Stromal cell of bone marrow (primary cell): ENCODE measurements around the gene GAB3.
"Not testable (repeated sequence)": the region's sequence is repeated elsewhere in the genome, so short reads cannot be mapped to it uniquely, and the experiment has no call there.

Experiments
- DNase-seq: peaks from one replicate; pipeline ENCODE4 v3.0.0-alpha.2; 2012; ENCODE audit warnings: low read depth

Gene GAB3

GRCh38 chrX:154719132-154719675, 31.7 kb downstream of the GAB3 start:
- no peak for DNase-seq

DNA sequence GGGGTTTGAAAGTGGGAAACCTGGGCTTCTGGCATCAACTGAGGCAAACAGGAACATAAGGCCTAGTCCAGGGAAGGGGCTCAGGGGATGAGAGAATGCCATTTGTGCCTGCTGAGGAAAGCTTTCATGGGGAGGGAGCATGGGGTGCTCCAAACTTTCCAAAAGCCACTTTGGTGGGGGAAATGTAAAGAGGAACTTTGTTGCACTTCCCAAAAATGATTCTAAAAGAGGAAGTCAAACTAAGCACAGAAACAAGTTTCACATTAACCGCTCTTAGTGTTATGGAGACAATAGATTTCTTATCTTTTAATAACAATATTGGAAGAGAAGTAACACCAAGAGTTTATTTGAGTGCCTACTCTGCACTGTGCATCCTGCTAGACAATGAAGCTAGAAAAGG, 32.3 kb downstream of the GAB3 start:
- DNase-seq: no peak

GRCh38 chrX:154717824-154718223, 33.1 kb downstream of the GAB3 start:
- DNase-seq: no peak

- no peak for DNase-seq
These were observed 35.1 kb downstream of the GAB3 start for GRCh38 chrX:154715825-154716224.

DNA sequence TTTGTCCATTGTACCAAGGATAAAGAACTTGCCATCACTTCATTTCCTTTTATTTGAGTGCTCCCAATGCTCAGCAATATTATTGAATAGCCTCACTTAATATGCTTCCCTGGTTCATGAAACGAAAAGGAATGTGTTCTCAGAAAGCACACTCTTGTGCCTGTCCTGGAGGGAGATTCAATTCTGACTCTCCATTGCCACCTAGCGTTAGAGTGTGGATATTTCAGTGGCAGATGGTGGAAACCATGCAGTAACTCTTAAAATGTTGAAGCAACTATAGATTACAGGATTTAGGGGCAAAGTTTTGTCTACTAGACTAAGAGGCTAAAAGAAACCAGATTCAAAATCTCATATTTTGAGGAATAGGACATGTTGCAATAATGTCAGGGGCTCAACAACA, 36.0 kb downstream of the GAB3 start:
- DNase-seq: no peak

GRCh38 chrX:154712781-154713740, 37.8 kb downstream of the GAB3 start:
- no peak for DNase-seq

DNA sequence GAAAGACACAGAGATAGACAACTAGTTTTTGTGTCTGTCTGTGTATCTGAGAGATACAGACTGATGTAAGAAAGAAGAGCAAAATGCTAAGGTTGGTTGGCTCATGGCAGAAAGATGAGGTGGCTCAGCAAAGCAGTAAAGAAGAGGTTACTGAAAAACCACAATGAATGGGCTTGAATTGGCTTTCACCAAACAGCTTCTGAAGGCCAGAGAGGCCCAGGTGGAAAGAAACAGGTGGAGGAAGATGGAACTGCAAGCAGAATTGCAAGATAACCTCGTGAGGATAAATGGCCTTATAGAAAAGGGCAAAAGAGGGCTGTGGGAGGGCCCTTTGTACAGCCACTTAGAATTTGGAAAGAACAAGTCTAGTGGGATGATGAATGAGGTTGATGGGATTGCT, 39.6 kb downstream of the GAB3 start:
- no peak for DNase-seq

DNA sequence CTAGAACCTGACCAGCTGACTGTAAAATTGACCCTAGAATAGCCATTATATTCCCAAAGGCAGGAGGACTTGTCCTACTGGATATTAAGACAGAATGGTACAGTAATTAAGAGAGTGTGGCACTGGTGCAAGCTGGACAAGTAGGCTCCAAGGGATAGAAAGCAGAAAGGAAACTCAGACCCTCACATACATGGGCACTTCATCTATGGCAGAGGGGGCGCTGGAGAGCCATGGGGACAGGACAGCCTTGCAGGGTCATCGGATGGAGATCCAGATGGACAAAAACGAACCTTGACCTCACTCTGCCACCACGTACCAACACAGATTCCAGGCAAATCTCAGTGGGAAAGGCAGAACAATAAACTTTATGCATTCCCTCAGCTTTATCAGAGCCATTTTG, 40.6 kb downstream of the GAB3 start:
- DNase-seq: no peak

DNA sequence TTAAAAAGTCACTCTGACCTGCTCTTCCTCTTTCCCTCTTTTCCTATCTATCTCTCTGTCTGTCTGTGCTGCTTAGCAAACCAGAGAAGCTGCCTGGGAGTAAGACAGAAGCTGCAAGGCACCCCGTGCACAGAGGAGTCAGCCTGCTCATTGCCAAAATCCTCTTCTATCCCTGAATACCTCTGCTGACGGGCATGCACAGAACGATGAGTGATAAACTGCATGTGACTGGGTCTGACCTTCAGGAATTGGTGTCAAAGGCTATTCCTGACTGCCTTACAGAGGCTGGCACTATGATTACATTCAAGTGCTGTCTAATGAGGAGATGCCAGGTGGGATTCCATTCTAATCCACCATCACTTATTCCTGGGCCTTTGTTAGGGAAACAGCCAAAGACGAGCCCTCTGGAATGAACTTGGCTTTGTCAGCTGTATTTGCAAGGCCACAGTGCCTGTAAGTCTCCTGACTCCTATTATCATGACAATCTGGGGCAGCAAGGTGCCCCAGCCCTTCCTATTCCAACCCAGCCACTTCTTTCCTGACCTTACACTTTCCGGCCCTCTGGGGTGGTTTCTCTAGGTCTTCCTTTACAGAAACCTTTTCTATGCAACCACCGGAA, 52.1 kb downstream of the GAB3 start:
- DNase-seq: no peak

GRCh38 chrX:154696676-154697045, 54.2 kb downstream of the GAB3 start:
- no peak for DNase-seq

- DNase-seq: peak; percentile 67
These were observed 54.8 kb downstream of the GAB3 start for GRCh38 chrX:154695911-154696675.

GRCh38 chrX:154693394-154693793, 57.5 kb downstream of the GAB3 start:
- DNase-seq: no peak

DNA sequence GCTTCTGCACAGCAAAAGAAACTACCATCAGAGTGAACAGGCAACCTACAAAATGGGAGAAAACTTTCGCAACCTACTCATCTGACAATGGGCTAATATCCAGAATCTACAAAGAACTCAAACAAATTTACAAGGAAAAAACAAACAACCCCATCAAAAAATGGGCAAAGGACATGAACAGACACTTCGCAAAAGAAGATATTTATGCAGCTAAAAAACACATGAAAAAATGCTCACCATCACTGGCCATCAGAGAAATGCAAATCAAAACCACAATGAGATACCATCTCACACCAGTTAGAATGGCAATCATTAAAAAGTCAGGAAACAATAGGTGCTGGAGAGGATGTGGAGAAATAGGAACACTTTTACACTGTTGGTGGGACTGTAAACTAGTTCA, 60.4 kb downstream of the GAB3 start:
- DNase-seq: not testable (repeated sequence)

DNA sequence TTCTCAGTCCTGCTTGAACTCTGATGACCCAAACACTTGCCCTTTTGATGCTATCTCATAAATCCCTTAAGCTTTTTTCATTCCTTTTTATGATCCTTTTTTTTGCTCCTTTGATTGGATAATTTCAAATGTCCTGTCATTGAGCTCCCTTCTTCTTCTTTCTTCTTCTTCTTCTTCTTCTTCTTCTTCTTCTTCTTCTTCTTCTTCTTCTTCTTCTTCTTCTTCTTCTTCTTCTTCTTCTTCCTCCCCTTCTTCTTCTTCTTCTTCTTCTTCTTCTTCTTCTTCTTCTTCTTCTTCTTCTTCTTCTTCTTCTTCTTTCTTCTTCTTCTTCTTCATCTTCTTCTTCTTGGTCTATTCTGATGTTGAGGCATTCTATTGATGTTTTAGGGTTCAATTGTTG, 78.8 kb downstream of the GAB3 start:
- not testable (repeated sequence) for DNase-seq

- not testable (repeated sequence) for DNase-seq
These were observed 80.0 kb downstream of the GAB3 start for GRCh38 chrX:154670848-154671247.

- no peak for DNase-seq
These were observed 89.0 kb downstream of the GAB3 start for GRCh38 chrX:154661899-154662298.

DNA sequence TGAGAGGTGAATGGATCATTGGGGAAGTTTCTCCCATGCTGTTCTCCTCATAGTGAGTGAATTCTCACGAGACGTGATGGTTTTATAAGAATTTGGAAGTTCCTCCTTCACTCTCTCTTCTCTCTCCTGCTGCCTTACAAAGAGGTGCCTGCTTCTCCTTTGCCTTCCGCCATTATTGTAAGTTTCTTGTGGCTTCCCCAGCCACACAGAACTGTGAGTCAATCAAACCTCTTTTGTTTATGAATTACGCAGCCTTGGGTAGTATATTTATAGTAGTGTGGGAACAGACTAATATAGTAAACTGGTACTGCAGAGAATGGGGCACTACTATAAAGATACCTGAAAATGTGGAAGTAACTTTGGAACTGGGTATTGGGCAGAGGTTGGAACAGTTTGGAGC, 89.7 kb downstream of the GAB3 start:
- no peak for DNase-seq

GRCh38 chrX:154660541-154660940, 90.3 kb downstream of the GAB3 start:
- DNase-seq: no peak

DNA sequence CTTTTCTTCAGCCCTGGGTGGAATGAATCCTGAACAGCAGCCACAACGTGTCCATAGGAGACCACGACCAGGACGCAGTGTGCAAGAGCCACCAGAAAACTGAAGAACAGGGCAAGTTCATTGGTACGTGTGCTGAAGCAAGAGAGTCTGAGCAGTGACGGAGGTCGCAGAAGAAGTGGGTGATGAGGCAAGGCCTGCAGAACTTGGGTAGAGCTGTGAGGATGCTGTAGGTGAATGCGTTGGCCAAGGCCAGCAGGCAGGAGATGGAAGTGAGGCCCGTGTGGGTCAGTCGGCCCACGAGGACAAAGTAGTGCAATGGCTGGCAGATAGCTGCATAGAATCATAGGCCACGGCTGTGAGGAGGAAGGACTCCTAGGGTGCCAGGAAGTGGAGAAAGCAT, 91.9 kb downstream of the GAB3 start:
- DNase-seq: no peak

DNA sequence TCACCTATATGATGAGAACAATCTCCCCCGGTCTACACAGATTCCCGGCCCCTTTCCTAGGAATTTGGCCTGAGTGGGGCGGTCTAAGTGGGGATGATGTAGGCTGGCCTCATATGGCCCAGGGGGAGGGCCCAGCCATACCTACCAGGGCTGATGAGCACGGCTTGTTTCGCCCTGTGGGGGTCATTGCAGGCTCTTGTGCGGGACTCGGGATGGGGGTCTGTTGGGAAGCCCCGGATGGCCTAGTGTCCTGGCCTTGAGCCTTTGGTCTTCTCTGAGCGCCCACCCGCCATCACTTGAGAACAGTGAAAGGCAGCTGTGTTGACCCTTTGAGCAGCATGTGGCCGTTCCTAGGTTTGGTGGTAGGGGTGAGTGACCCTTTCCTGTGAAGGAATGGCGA, 92.7 kb downstream of the GAB3 start:
- DNase-seq: no peak

GRCh38 chrX:154657226-154657805, 93.6 kb downstream of the GAB3 start:
- no peak for DNase-seq

GRCh38 chrX:154655786-154656185, 95.1 kb downstream of the GAB3 start:
- no peak for DNase-seq
